GM12878 (cell line): ENCODE measurements around the gene HOXC5. TPM values are rescaled to one million over a fixed set of nuclear protein-coding genes. Genes with fewer than 3 reads are reported as not detected.

Experiments used
- ATAC-seq: fragments of 200-7000 bp; cut with Tn5 transposase; 3 replicates; pipeline ENCODE4 v1.9.1; 2020; ENCODE audit warnings: mild to moderate bottlenecking, moderate library complexity
- BruUV-seq: library from RNA; stranded (reverse); fragments of 400-500 nt; replicated peaks from 2 replicates; lab custom pipeline; 2021; lab: Mats Ljungman, UMichigan
- CTCF ChIA-PET: fragments of 300-600 bp; sonication (Branson Sonifier 250); formaldehyde crosslinking; extraction: SDS; loops from one replicate; lab custom pipeline; 2021; ENCODE audit warnings: inconsistent platforms; lab: Yijun Ruan, JAX
- POLR2A ChIA-PET: fragments of 350-600 bp; formaldehyde crosslinking; extraction: SDS; loops from one replicate; lab custom pipeline; 2021; ENCODE audit warnings: inconsistent platforms; lab: Charles Lee
- RAD21 ChIA-PET: fragments of 300-600 bp; sonication (Branson Sonifier 250); formaldehyde crosslinking; loops from one replicate; lab custom pipeline; 2023; ENCODE audit warnings: antibody characterized with exemption; ENCODE audit not compliant: unreplicated experiment; lab: Charles Lee
- SMC1A ChIA-PET: fragments of 300-600 bp; sonication (Branson Sonifier 250); formaldehyde crosslinking; loops from one replicate; lab custom pipeline; 2023; ENCODE audit not compliant: unreplicated experiment, uncharacterized antibody; lab: Charles Lee
- DNase-seq: peaks from one replicate; pipeline ENCODE4 v3.0.0-alpha.2; 2011; ENCODE audit warnings: low read depth, low spot score
- FAIRE-seq: peaks from 3 replicates; lab custom pipeline; 2011; peaks lifted over from hg19 to GRCh38; lab: Jason Lieb, UNC
- H2AFZ ChIP-seq: 2 replicates; pipeline ENCODE4 v1.6.0; 2011; ENCODE audit warnings: low read depth, low read length, control low read depth; ENCODE audit not compliant: control insufficient read depth
- H3K27ac ChIP-seq: 2 replicates; pipeline ENCODE4 v1.5.1; 2011; ENCODE audit warnings: control low read depth; ENCODE audit not compliant: control insufficient read depth, insufficient read depth
- H3K27me3 ChIP-seq, 2 experiments: replicated peaks in 1 of 2; 2 replicates each; pipeline versions ENCODE4 v1.6.0 to v1.6.1; 2011; ENCODE audit warnings: low read length in 1 of 2; ENCODE audit not compliant: control insufficient read depth in 2 of 2, insufficient read depth in 2 of 2
- H3K36me3 ChIP-seq, 2 experiments: 2 replicates each; pipeline ENCODE4 v1.5.1; 2011; ENCODE audit warnings: low read length in 1 of 2; ENCODE audit not compliant: control insufficient read depth in 2 of 2, insufficient read depth in 2 of 2
- H3K4me1 ChIP-seq: 2 replicates; pipeline ENCODE4 v1.6.1; 2011; ENCODE audit warnings: mild to moderate bottlenecking, low read length, moderate library complexity, mixed read lengths; ENCODE audit not compliant: control insufficient read depth, insufficient read depth
- H3K4me2 ChIP-seq: 2 replicates; pipeline ENCODE4 v1.6.0; 2011; ENCODE audit warnings: control low read depth; ENCODE audit not compliant: control insufficient read depth, insufficient read depth
- H3K4me3 ChIP-seq: fragments of 200-600 bp; sonication (generic); 2 replicates; pipeline ENCODE4 v1.5.1; 2016
- H3K79me2 ChIP-seq: 2 replicates; pipeline ENCODE4 v1.6.0; 2011; ENCODE audit warnings: low read length; ENCODE audit not compliant: control insufficient read depth, insufficient read depth
- H3K9ac ChIP-seq: 2 replicates; pipeline ENCODE4 v1.8.0; 2011; ENCODE audit warnings: low read length, control low read depth, mixed read lengths; ENCODE audit not compliant: control insufficient read depth, insufficient read depth
- H3K9me3 ChIP-seq: replicated peaks from 3 replicates; pipeline ENCODE4 v1.5.1; 2011; ENCODE audit warnings: mild to moderate bottlenecking, low read length; ENCODE audit not compliant: control insufficient read depth, insufficient read depth
- H4K20me1 ChIP-seq: 2 replicates; pipeline ENCODE4 v1.6.0; 2011; ENCODE audit not compliant: control insufficient read depth, insufficient read depth
- EED ChIP-seq: sonication (generic); IDR thresholded peaks from 2 replicates; pipeline ENCODE4 v1.6.1; 2016; ENCODE audit warnings: antibody characterized with exemption, low read depth
- HCFC1 ChIP-seq: fragments of 150-350 bp; IDR thresholded peaks from 2 replicates; pipeline ENCODE4 v1.6.1; 2014; ENCODE audit warnings: low read length
- JUNB ChIP-seq: IDR thresholded peaks from 2 replicates; pipeline ENCODE4 v1.6.1; 2016; ENCODE audit warnings: antibody characterized with exemption, mild to moderate bottlenecking
- JUND ChIP-seq: IDR thresholded peaks from 2 replicates; pipeline ENCODE4 v1.6.1; 2012; ENCODE audit warnings: low read depth, mild to moderate bottlenecking, low read length, improper control_type of control experiment, moderate library complexity
- MEF2A ChIP-seq: IDR thresholded peaks from 2 replicates; pipeline ENCODE4 v1.6.1; 2011; ENCODE audit warnings: low read depth, mild to moderate bottlenecking, low read length, moderate library complexity; ENCODE audit not compliant: insufficient read depth
- NFXL1 ChIP-seq: fragments of 450-650 bp; IDR thresholded peaks from 2 replicates; pipeline ENCODE4 v1.6.1; 2017; ENCODE audit warnings: antibody characterized with exemption, mild to moderate bottlenecking, borderline replicate concordance
- NR2C1 ChIP-seq: fragments of 450-650 bp; IDR thresholded peaks from 2 replicates; pipeline ENCODE4 v1.6.1; 2017; ENCODE audit warnings: antibody characterized with exemption, mild to moderate bottlenecking, moderate library complexity
- PAX8 ChIP-seq: fragments of 450-650 bp; IDR thresholded peaks from 2 replicates; pipeline ENCODE4 v1.6.1; 2017; ENCODE audit warnings: mild to moderate bottlenecking, moderate library complexity
- POLR2AphosphoS2 ChIP-seq: IDR thresholded peaks from 2 replicates; pipeline ENCODE4 v1.6.1; 2011; ENCODE audit warnings: low read depth, mild to moderate bottlenecking, low read length, improper control_type of control experiment, moderate library complexity
- RAD21 ChIP-seq: IDR thresholded peaks from 2 replicates; pipeline ENCODE4 v1.6.1; 2011; ENCODE audit warnings: mild to moderate bottlenecking, low read depth, low read length, moderate library complexity; ENCODE audit not compliant: insufficient read depth
- RELA ChIP-seq: fragments of 450-650 bp; IDR thresholded peaks from 2 replicates; pipeline ENCODE4 v1.8.0; 2014; ENCODE audit warnings: borderline replicate concordance; ENCODE audit not compliant: partially characterized antibody
- SIN3A ChIP-seq: IDR thresholded peaks from 2 replicates; pipeline ENCODE4 v1.6.1; 2012; ENCODE audit warnings: low read depth, low read length, improper control_type of control experiment
- TCF7 ChIP-seq: IDR thresholded peaks from 2 replicates; pipeline ENCODE4 v1.6.1; 2014; ENCODE audit warnings: antibody characterized with exemption, borderline replicate concordance
- YY1 ChIP-seq: IDR thresholded peaks from 2 replicates; pipeline ENCODE4 v1.6.1; 2011; ENCODE audit warnings: low read depth, mild to moderate bottlenecking, low read length
- ZNF24 ChIP-seq: fragments of 450-650 bp; IDR thresholded peaks from 2 replicates; pipeline ENCODE4 v1.6.1; 2017; ENCODE audit warnings: antibody characterized with exemption, mild to moderate bottlenecking
- ZNF274 ChIP-seq: IDR thresholded peaks from one replicate; pipeline ENCODE4 v1.8.0; 2011; ENCODE audit not compliant: insufficient read length, insufficient read depth
- WGBS: methylation state at CpG from one replicate; pipeline ENCODE4 v1.1.6; 2016; ENCODE audit warnings: low lambda C conversion rate; ENCODE audit not compliant: insufficient replicate concordance, insufficient coverage; ENCODE audit errors: missing lambda C conversion rate; 5-methylcytosine and 5-hydroxymethylcytosine counted together
- in situ Hi-C: fragments of 300-500 bp; cut with MboI; formaldehyde crosslinking; loops from 9 replicates; pipeline ENCODE4 v1.14.3; 2018; ENCODE audit warnings: mixed read lengths
- intact Hi-C: fragments of 100-400 bp; cut with micrococcal nuclease; formaldehyde crosslinking; loops from one replicate; pipeline ENCODE4 v1.14.2; 2022; ENCODE audit not compliant: unreplicated experiment
- polyA plus RNA-seq, 11 experiments: library from polyadenylated mRNA; depleted of rRNA in 4 of 11; unstranded in 6 of 11; stranded (reverse) in 5 of 11; fragments of >200 nt; fragmentation: Nextera tagmentation in 4 of 11; fragmentation: Illumina TruSeq in 1 of 11; extraction: Ambion mirVana in 4 of 11; extraction: Trizol in 1 of 11; gene quantifications; 1 replicate in 1 of 11; 2 replicates in 10 of 11; pipeline versions ENCODE4 v1.2.1 to v1.2.3, GENCODE V29; 2011 to 2016; ENCODE audit warnings: inconsistent platforms in 2 of 11, missing spikeins in 2 of 11, low read depth in 1 of 11
- total RNA-seq, 4 experiments: library from RNA; depleted of rRNA in 3 of 4; stranded (reverse); fragments of >200 nt in 3 of 4; fragmentation: Illumina TruSeq in 1 of 4; extraction: Trizol in 1 of 4; gene quantifications; 2 replicates each; pipeline versions ENCODE4 v1.2.1 to v1.2.3, GENCODE V29; 2013 to 2021
- TF ChIP-seq, protein P1 (sequence below): fragments of 450-650 bp; IDR thresholded peaks from 2 replicates; pipeline ENCODE4 v1.6.1; 2016; ENCODE audit warnings: mild to moderate bottlenecking
- TF ChIP-seq, protein P2 (sequence below): IDR thresholded peaks from 2 replicates; pipeline ENCODE4 v1.6.1; 2012; ENCODE audit warnings: low read depth, low read length, improper control_type of control experiment
- TF ChIP-seq, protein P3 (sequence below): fragments of 450-650 bp; formaldehyde crosslinking; IDR thresholded peaks from 2 replicates; pipeline ENCODE4 v1.4.0; 2020; ENCODE audit warnings: mild to moderate bottlenecking, moderate library complexity

HOXC5 gene
- total and polyA plus RNA-seq, 10 of the 15 experiments (the other 5 are each of a cell fraction or from before 2014, with no cell fraction given): 0.11 TPM; not detected in 9

DNA sequence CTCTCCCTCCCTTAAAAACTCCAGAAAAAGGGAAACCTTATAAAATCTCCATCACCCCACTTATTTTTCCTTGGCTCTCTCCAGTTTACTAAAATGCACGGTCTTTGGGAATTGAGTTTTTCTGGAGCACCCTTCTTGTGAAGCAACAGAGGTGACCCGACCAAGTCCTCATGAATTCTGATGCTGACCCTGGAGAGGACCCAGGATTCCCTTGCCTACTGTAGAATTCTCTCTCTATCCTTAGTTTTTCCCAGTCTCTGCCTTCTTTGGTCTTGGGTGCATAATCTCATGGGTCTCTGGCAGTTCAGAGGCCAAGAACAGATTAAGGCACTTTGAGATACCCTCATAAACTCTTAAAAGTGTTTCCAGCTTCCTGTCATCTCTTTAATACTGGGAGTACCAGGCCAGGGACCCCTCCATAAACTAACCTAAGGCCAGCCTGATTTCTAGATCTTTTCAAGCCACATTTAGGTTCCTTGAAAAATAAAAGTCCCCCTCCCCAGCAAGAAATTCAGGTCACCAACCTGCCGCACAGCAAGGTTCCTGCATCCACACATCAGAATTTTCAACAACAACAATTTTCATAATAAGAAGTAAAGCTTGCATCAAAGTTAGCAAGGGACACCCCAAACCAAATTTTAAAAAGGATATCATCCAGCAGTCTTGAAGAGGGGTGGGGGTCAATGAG is 15.7 kb downstream of the HOXC5 start (continued):
- TF ChIP-seq, protein P1, sequence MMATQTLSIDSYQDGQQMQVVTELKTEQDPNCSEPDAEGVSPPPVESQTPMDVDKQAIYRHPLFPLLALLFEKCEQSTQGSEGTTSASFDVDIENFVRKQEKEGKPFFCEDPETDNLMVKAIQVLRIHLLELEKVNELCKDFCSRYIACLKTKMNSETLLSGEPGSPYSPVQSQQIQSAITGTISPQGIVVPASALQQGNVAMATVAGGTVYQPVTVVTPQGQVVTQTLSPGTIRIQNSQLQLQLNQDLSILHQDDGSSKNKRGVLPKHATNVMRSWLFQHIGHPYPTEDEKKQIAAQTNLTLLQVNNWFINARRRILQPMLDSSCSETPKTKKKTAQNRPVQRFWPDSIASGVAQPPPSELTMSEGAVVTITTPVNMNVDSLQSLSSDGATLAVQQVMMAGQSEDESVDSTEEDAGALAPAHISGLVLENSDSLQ: no peak
- TF ChIP-seq POLR2AphosphoS2 (no peak), HCFC1 (no peak), JUNB (no peak), RAD21 (no peak), NR2C1 (no peak), RELA (no peak)
- TF ChIP-seq, protein P2, sequence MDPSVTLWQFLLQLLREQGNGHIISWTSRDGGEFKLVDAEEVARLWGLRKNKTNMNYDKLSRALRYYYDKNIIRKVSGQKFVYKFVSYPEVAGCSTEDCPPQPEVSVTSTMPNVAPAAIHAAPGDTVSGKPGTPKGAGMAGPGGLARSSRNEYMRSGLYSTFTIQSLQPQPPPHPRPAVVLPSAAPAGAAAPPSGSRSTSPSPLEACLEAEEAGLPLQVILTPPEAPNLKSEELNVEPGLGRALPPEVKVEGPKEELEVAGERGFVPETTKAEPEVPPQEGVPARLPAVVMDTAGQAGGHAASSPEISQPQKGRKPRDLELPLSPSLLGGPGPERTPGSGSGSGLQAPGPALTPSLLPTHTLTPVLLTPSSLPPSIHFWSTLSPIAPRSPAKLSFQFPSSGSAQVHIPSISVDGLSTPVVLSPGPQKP: no peak

DNA sequence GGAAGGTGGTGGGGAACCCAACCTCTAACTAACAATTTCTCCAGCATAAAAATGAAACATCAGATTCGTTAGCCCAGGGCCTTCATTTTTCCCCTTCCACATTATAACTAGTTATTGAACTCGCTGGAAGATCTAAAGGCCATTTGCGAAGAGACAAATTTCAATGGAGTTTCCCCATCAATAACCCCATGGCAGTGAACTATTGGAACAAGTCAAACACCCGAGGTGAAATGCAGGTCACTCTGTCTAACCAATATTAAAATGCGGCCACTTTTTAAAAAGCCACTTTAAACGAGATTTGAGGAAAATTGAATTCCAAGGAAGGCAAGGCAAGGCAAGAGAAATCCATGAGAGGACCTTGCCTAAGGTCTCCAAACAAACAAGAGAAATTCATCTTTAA is 16.3 kb downstream of the HOXC5 start:
- H3K27ac ChIP-seq: no peak overlapping the region
- FAIRE-seq: no peak
- H3K4me1 ChIP-seq: peaks cover 22% of the 10 kb centered on the region
- no peaks in the 10 kb centered on the region for H3K9me3 ChIP-seq
- H3K4me3 ChIP-seq: no peak overlapping the region
- H3K27me3 ChIP-seq: peaks cover 4 to 6% of the 10 kb centered on the region in 2 experiments; a peak in 3 of 4 replicates
- peaks cover 6% of the 10 kb centered on the region for H3K79me2 ChIP-seq
- RAD21 ChIA-PET: interaction anchor here (0.8 kb wide), 1 partner anchor 14 kb away, joined by 3 read pairs; no protein-coding TSS in a partner anchor
- H3K36me3 ChIP-seq: no peaks in the 10 kb centered on the region
- BruUV-seq: no TSS peak
- DNase-seq: no peak
- no peak overlapping the region for H3K4me2 ChIP-seq
- WGBS: 59% methylated on average over 6 of the region's 6 CpGs
- SMC1A ChIA-PET: interaction anchor here (0.7 kb wide), 1 partner anchor 22 kb away, joined by 3 read pairs; no protein-coding TSS in a partner anchor
- in situ Hi-C loops (no loop called here), intact Hi-C loops (no loop called here)
- CTCF ChIA-PET: no interaction called here
- POLR2A ChIA-PET: no interaction called here
- H2AFZ ChIP-seq: no peak overlapping the region
- no peak overlapping the region for H3K9ac ChIP-seq
- ATAC-seq: no peak
- H4K20me1 ChIP-seq: no peaks in the 10 kb centered on the region
- TF ChIP-seq TCF7: no peak
- no peak for TF ChIP-seq ZNF274
- no peak for TF ChIP-seq YY1
- TF ChIP-seq JUND: no peak
- TF ChIP-seq SIN3A: no peak
- no peak for TF ChIP-seq ZNF24
- TF ChIP-seq PAX8: no peak
- no peak for TF ChIP-seq EED
- TF ChIP-seq NFXL1: no peak
- TF ChIP-seq MEF2A: no peak
- TF ChIP-seq, protein P3, sequence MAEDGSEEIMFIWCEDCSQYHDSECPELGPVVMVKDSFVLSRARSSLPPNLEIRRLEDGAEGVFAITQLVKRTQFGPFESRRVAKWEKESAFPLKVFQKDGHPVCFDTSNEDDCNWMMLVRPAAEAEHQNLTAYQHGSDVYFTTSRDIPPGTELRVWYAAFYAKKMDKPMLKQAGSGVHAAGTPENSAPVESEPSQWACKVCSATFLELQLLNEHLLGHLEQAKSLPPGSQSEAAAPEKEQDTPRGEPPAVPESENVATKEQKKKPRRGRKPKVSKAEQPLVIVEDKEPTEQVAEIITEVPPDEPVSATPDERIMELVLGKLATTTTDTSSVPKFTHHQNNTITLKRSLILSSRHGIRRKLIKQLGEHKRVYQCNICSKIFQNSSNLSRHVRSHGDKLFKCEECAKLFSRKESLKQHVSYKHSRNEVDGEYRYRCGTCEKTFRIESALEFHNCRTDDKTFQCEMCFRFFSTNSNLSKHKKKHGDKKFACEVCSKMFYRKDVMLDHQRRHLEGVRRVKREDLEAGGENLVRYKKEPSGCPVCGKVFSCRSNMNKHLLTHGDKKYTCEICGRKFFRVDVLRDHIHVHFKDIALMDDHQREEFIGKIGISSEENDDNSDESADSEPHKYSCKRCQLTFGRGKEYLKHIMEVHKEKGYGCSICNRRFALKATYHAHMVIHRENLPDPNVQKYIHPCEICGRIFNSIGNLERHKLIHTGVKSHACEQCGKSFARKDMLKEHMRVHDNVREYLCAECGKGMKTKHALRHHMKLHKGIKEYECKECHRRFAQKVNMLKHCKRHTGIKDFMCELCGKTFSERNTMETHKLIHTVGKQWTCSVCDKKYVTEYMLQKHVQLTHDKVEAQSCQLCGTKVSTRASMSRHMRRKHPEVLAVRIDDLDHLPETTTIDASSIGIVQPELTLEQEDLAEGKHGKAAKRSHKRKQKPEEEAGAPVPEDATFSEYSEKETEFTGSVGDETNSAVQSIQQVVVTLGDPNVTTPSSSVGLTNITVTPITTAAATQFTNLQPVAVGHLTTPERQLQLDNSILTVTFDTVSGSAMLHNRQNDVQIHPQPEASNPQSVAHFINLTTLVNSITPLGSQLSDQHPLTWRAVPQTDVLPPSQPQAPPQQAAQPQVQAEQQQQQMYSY: no peak
